ENCODE measurements around the gene UNC119. TPM values are rescaled to one million over a fixed set of nuclear protein-coding genes. Genes with fewer than 3 reads are reported as not detected.

UNC119 gene
- total RNA-seq, 1 experiment from 2014 or later, result 43.2 TPM

GRCh38 chr17:28529013-28529400 lies 23.4 kb downstream of the UNC119 start:
- H3K4me2 ChIP-seq (ENCODE audit: low read length), result no peak overlapping the region
- no peaks in the 10 kb centered on the region for H3K9me3 ChIP-seq (ENCODE audit: control insufficient read depth in 1 of 2, insufficient read depth in 1 of 2, low read depth in 1 of 2, low read length in 2 of 2)
- peaks cover 7% of the 10 kb centered on the region for H3K27me3 ChIP-seq (ENCODE audit: insufficient read depth, low read length)
- no peak overlapping the region for H3K4me3 ChIP-seq (replicated peaks in 1 of 2; ENCODE audit: low read depth in 1 of 2, low read length in 2 of 2)
- H3K79me2 ChIP-seq (ENCODE audit: insufficient read depth, low read length), result no peaks in the 10 kb centered on the region
- ChIA-PET POLR2A (no interaction called here), CTCF (no interaction called here), RAD21 (ENCODE audit: low non-redundant PET in 1 of 2, low total read pairs in 2 of 2, uncharacterized antibody in 2 of 2, unreplicated experiment in 2 of 2) (no interaction called here)
- DNase-seq (ENCODE audit: low read depth, low spot score) (no peak), ATAC-seq (no peak)
- H3K4me1 ChIP-seq (ENCODE audit: control insufficient read depth in 1 of 2, insufficient read depth in 2 of 2, low read length in 2 of 2), result peaks cover 0 to 11% of the 10 kb centered on the region in 2 experiments; a peak in 2 of 4 replicates
- no peak overlapping the region for H2AFZ ChIP-seq (ENCODE audit: low read depth, low read length, poor library complexity, severe bottlenecking)
- no peaks in the 10 kb centered on the region for H3K9me2 ChIP-seq (ENCODE audit: insufficient read depth)
- H3K36me3 ChIP-seq (ENCODE audit: control insufficient read depth in 1 of 2, insufficient read depth in 2 of 2, low read length in 2 of 2), result no peaks in the 10 kb centered on the region
- no TSS peak for BruUV-seq (replicated peaks)
- no peaks in the 10 kb centered on the region for H4K20me1 ChIP-seq (ENCODE audit: insufficient read depth)
- TF ChIP-seq JUND (IDR thresholded peaks at IDR 0.05) (no peak), CEBPB (IDR thresholded peaks at IDR 0.05; ENCODE audit: low read depth) (no peak), YY1 (IDR thresholded peaks at IDR 0.05; ENCODE audit: extremely low read depth, insufficient replicate concordance, low read depth, low read length) (no peak), SIN3A (IDR thresholded peaks at IDR 0.05; ENCODE audit: low read depth) (no peak), SP1 (IDR thresholded peaks at IDR 0.05; ENCODE audit: low read depth) (no peak), FOSL1 (IDR thresholded peaks at IDR 0.05; ENCODE audit: low read depth) (no peak), RAD21 (IDR thresholded peaks at IDR 0.05; ENCODE audit: low read depth) (no peak), POLR2AphosphoS5 (IDR thresholded peaks at IDR 0.05; ENCODE audit: low read depth, low read length) (no peak), ZFX (IDR thresholded peaks at IDR 0.05) (no peak), EZH2phosphoT487 (IDR thresholded peaks at IDR 0.05; ENCODE audit: borderline replicate concordance) (no peak), ZBTB33 (IDR thresholded peaks at IDR 0.05; ENCODE audit: extremely low read depth, insufficient replicate concordance, low read length) (no peak), SRF (IDR thresholded peaks at IDR 0.05; ENCODE audit: low read depth) (no peak), POLR2A (IDR thresholded peaks at IDR 0.05; ENCODE audit: borderline replicate concordance, extremely low read depth, insufficient read depth, insufficient read length) (no peak), CBX3 (IDR thresholded peaks at IDR 0.05; ENCODE audit: low read depth) (no peak), EGR1 (IDR thresholded peaks at IDR 0.05; ENCODE audit: low read depth) (no peak), ELF1 (IDR thresholded peaks at IDR 0.05; ENCODE audit: borderline replicate concordance, low read depth) (no peak), EZH2 (IDR thresholded peaks at IDR 0.05) (no peak)
- TF ChIP-seq, protein P1, sequence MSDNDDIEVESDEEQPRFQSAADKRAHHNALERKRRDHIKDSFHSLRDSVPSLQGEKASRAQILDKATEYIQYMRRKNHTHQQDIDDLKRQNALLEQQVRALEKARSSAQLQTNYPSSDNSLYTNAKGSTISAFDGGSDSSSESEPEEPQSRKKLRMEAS (IDR thresholded peaks at IDR 0.05), result no peak
- TF ChIP-seq, protein P2, sequence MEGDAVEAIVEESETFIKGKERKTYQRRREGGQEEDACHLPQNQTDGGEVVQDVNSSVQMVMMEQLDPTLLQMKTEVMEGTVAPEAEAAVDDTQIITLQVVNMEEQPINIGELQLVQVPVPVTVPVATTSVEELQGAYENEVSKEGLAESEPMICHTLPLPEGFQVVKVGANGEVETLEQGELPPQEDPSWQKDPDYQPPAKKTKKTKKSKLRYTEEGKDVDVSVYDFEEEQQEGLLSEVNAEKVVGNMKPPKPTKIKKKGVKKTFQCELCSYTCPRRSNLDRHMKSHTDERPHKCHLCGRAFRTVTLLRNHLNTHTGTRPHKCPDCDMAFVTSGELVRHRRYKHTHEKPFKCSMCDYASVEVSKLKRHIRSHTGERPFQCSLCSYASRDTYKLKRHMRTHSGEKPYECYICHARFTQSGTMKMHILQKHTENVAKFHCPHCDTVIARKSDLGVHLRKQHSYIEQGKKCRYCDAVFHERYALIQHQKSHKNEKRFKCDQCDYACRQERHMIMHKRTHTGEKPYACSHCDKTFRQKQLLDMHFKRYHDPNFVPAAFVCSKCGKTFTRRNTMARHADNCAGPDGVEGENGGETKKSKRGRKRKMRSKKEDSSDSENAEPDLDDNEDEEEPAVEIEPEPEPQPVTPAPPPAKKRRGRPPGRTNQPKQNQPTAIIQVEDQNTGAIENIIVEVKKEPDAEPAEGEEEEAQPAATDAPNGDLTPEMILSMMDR (IDR thresholded peaks at IDR 0.05 in 2 of 3, conservative IDR thresholded peaks at IDR 0.05 in 1 of 3; ENCODE audit: borderline replicate concordance in 1 of 3, insufficient read depth in 1 of 3, low read depth in 2 of 3, low read length in 2 of 3), result no peak
- no peak overlapping the region for H3K27ac ChIP-seq (ENCODE audit: low read depth, low read length)
- no peak overlapping the region for H3K9ac ChIP-seq (ENCODE audit: low read length)
- intact Hi-C loops (cut with micrococcal nuclease), result no loop called here

Measured in HCT116 (cell line).